ENCODE data around the gene PGD.

The PGD gene

GRCh38 chr1:10430216-10431069, 31.6 kb downstream of the PGD start, which contains the start of gene CENPS:
Gene CENPS (plus strand): TSS chr1:10430433. CDS start chr1:10430518, 85 bp downstream.
- peak within 1 kb of the TSS; percentile 48 to 86 (median 72) for H3K4me3 ChIP-seq
- H3K27ac ChIP-seq, result peak within 1 kb of the TSS in 20 of 21 experiments; percentile 22 to 81 (median 70)

DNA sequence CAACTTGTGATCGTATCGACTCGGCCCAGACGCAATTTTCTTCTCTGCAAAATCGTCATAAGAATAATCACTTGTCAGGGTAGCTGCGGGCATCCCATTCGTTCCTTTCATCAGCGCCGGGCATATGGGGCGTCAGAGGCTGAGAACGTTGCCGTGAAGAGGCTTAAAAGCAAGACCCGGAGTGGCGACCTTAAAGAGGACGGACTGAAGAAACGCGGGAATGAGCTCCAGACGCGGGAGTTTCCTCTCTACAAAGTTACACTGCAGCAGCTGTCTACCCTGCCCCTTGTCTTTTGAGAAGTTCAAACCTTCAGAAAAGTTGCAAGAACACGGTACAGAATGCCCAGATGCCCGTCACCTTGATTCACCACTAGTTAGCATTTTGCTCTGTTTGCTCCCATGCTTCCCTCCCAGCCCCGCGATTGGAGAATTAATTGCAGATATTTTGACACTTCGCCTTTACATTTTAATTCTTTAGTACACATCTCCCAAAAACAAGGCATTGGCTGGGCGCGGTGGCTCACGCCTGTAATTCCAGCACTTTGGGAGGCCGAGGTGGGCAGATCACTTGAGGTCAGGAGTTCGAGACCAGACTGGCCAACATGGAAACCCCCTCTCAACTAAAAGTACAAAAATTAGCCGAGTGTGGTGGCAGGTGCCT, 32.3 kb downstream of the PGD start:
- H3K27ac ChIP-seq, result peak overlapping the region in 18 of 21 experiments; percentile 25 to 81 (median 72)
- peak overlapping the region; percentile 48 to 86 (median 72) for H3K4me3 ChIP-seq

DNA sequence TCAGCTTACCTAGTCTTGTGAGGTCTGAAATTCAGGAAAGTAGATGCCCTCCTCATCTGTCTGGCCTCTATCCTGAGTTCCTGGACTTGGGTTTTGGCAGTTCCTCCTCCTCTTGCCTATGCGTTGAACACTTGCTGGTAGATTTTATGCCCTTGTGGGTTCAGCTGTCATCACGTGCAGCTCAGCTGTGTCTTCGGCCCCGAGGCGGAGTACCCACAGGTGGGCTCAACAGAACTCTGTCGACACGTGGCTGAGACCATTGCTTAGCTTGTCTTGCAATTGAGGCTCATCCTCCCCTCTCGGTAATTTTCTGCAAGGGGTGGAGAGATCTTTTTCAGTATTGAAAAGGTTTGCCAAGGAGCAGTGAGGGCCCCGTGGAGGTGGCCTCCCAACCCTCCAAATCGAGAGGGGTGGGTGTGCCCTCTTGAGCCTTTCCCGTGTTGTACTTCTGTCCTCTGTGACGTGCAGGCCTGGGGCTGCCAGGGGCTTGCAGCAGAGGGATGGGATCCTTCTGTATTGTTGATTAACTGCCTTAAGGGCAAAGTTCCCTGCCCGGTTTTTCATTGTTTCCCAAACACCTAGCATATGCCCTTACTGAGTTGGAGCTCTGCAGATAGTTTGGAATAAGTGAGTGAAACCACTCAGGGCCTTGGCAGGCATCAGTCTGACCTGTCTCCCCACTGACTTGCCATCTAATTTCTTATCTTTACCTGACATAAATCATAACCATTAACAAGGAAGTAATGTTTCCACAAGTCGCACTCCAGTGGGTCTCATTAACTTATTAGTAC, 34.2 kb downstream of the PGD start:
- Histone ChIP-seq H3K4me3 (no peak overlapping the region), H3K27ac (no peak overlapping the region)

DNA sequence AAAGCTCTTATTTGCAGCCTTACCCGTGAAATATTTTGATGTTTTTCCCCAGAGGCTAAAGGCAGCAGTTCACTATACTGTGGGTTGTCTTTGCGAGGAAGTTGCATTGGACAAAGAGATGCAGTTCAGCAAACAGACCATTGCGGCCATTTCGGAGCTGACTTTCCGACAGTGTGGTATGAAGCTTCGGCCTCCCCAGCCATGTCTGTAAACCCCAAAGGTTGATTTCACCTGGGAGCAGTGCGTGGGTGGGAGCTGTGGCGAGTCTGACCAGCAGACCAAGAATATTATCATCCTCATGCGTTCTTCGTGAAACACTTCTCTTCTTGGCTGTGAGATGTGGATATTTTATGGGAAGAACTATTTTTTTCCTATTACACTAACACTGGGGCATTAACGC, 34.9 kb downstream of the PGD start:
- no peak overlapping the region for H3K27ac ChIP-seq
- H3K4me3 ChIP-seq, result no peak overlapping the region

- H3K4me3 ChIP-seq, result no peak overlapping the region
- no peak overlapping the region for H3K27ac ChIP-seq
Measured at GRCh38 chr1:10434590-10434989, 35.7 kb downstream of the PGD start.

DNA sequence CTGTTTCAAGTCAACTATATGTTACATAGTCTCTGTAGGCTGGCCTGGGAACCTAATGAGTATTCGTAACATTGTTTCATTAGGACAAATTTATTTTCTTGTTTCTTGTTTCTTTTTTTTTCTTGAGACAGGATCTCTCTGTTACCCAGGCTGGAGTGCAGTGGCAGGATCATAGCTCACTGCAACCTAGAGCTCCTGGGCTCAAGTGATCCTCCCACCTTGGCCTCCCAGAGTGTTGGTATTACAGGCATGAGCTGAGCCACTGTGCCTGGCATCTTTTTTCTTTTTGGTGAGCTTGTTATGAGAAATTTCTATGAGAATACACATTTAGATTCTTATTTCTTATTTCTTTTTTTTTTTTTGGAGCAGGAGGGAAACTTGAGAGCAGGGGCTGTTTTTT, 38.2 kb downstream of the PGD start:
- Histone ChIP-seq H3K4me3 (no peak overlapping the region), H3K27ac (no peak overlapping the region)

GRCh38 chr1:10438677-10439163, 39.9 kb downstream of the PGD start:
- Histone ChIP-seq H3K4me3 (no peak overlapping the region), H3K27ac (no peak overlapping the region)

DNA sequence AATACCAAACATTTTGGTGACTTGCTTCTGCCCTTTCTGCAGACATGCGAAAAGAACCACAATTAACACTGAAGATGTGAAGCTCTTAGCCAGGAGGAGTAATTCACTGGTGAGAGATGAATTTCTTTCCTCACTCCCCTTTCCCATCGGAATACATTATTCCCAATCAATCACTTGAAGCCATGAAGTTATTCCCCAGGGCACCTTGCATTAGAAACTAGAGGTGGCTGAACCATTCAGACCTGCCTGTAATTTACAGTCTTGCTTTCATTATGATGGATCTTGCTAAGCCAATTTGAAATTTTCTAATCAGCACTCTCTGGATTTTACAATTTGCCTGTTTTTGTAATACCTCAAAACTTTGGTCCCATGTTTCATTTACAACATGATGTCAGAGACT, 41.4 kb downstream of the PGD start:
- H3K27ac ChIP-seq, result no peak overlapping the region
- H3K4me3 ChIP-seq, result no peak overlapping the region

DNA sequence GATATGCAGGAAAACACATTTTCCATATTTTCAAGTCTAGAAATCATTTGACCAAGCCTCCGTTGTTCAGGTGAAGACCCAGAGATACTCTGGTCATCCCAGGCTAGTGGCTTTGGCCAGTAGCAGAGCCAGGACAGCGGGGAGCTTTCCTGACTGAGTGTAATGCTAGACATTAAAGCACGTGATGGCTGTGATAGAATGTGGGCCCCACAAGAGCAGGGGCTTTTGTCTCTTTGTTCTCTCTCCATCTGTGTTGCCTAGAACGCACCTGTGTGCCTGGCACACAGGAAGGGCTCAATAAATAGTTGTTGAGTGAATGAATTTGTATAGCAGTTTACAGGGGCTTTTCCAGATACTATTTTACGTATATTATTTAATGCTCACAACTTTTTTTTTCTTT, 41.9 kb downstream of the PGD start:
- H3K4me3 ChIP-seq, result no peak overlapping the region
- no peak overlapping the region for H3K27ac ChIP-seq

- Histone ChIP-seq H3K4me3 (no peak overlapping the region), H3K27ac (no peak overlapping the region)
Measured at GRCh38 chr1:10444248-10444647, 45.4 kb downstream of the PGD start.

GRCh38 chr1:10444795-10445397, 46.0 kb downstream of the PGD start:
- no peak overlapping the region for H3K27ac ChIP-seq

DNA sequence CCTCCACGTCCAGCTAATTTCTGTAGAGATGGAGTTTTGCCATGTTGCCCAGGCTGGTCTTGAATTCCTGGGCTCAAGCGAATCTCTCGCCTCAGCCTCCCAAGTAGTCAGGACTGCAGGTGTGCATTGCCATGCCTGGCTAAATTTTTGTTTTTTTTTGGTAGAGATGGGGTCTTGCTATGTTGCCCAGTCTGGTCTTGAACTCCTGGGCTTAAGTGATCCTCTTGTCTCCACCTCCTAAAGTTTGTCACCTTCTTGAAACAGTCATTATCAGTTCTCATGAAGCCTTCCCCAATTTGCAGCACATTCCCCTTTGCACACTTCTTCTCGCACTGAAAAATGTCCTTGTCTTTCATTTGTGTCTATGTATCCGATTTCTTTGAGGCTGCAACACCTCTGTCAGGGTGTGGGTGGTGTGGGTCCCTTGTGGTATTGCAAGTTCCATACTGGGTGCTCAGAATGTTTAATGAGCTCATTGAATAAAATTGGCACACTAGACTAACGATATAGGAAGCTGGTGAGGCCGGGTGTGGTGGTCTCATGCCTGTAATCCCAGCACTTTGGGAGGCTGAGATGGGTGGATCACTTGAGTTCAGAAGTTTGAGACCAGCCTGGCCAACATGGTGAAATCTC, 48.0 kb downstream of the PGD start:
- H3K4me3 ChIP-seq, result no peak overlapping the region

More at GRCh38 chr1:10444795-10445397, 46.0 kb downstream of the PGD start:
- H3K4me3 ChIP-seq, result no peak overlapping the region

GRCh38 chr1:10449751-10450150, 50.9 kb downstream of the PGD start, which contains the start of gene CORT:
Gene CORT (plus strand): TSS chr1:10450031. CDS start chr1:10450224, 193 bp downstream.
- Histone ChIP-seq H3K27ac (peak within 1 kb of the TSS in 1 of 21 experiments; percentile 59), H3K4me3 (no peak within 1 kb of the TSS)

More for the DNA sequence above, 48.0 kb downstream of the PGD start:
- no peak overlapping the region for H3K27ac ChIP-seq

- H3K4me3 ChIP-seq, result no peak overlapping the region
- peak overlapping the region in 1 of 21 experiments; percentile 59 for H3K27ac ChIP-seq
Measured at GRCh38 chr1:10450156-10450814, 51.4 kb downstream of the PGD start.

- Histone ChIP-seq H3K4me3 (no peak overlapping the region), H3K27ac (peak overlapping the region in 2 of 21 experiments; percentile 55 to 59)
Measured at GRCh38 chr1:10450836-10451235, 52.0 kb downstream of the PGD start.

GRCh38 chr1:10451287-10451686, 52.4 kb downstream of the PGD start:
- peak overlapping the region in 4 of 21 experiments; percentile 3 to 59 (median 48) for H3K27ac ChIP-seq

GRCh38 chr1:10456048-10456447, 57.2 kb downstream of the PGD start:
- no peak overlapping the region for H3K27ac ChIP-seq
- H3K4me3 ChIP-seq, result no peak overlapping the region

More at GRCh38 chr1:10451287-10451686, 52.4 kb downstream of the PGD start:
- no peak overlapping the region for H3K4me3 ChIP-seq

DNA sequence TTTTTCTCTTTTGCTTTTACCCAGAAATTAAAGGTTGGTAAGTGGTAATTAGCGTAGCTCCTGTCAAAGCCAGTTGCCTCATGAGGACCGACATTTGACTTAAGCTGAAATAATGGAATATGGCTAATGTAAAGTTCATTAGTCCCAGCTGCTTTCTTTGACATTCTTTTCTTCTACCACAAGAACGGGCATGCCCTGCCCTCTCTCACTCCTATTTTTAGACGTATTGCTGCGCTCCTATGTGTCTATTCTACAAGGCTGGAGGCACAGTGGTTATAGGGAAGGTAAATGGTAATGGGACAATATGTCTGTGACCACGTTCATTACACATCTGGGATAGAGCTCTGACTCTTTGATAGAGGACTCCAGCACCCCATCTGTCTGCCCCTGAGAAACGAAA, 57.8 kb downstream of the PGD start:
- Histone ChIP-seq H3K4me3 (no peak overlapping the region), H3K27ac (peak overlapping the region in 6 of 21 experiments; percentile 1 to 61 (median 48))
